Fibroblast of gingiva (primary cell): ENCODE results near the gene CENPX.

Experiments used
- DNase-seq: peaks from one replicate; pipeline ENCODE4 v3.0.0-alpha.2; 2011; ENCODE audit warnings: low read depth

The CENPX gene

DNA sequence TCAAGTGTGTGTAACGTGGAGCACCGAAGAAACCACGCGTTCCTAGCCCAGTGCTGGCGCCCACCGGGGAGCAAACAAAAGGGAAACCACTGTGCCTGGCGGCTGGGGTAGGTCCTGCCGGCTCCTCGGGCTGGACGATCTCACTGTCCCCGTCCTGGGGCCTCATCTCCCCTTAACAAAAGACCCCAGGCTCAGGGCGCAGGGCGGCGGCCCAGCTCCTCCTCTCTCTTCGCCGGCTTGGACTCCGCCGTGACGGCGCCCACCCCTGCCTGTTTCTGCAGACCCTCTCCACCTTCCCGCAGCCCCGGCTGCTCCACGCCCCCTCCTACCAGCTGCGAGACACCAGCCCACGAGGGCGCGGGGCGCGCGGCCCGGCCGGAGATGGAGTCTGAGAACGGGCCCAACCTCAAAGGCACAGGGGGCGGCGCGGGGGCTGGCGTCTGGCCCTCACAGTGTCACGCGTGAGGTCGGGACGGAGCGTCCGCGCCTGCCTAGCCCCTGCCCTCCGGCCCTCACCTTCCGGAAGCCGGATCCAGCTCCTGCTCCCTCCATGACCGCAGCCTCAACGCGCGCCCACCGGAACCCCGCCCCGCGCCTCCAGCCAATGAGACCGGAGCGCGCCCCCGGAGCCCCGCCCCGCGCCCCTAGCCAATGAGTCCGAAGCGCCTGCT lies at the start of gene CENPX:
TSS of gene CENPX (minus strand) at position 569 of the 671 bp plus-strand sequence. CDS start at position 552, 17 bp downstream.
- DNase-seq, result no peak

DNA sequence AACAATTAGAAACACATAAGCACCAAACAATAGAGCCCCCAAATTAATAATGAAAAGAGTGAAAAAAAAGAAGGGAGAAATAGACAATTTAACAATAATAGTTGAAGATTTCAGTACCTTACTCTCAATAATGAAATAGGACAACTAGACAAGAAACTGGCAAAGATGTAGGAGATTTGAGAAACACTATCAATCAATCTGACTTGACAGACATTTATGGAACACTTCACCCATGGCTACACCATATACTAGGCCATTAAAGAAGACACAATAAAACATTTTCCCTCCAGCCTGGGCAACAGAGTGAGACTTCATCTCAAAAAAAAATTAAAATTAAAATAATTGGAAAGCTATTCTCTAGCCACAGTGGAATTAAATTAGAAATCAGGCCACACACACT lies 47.9 kb upstream of the CENPX start:
- no peak for DNase-seq

DNA sequence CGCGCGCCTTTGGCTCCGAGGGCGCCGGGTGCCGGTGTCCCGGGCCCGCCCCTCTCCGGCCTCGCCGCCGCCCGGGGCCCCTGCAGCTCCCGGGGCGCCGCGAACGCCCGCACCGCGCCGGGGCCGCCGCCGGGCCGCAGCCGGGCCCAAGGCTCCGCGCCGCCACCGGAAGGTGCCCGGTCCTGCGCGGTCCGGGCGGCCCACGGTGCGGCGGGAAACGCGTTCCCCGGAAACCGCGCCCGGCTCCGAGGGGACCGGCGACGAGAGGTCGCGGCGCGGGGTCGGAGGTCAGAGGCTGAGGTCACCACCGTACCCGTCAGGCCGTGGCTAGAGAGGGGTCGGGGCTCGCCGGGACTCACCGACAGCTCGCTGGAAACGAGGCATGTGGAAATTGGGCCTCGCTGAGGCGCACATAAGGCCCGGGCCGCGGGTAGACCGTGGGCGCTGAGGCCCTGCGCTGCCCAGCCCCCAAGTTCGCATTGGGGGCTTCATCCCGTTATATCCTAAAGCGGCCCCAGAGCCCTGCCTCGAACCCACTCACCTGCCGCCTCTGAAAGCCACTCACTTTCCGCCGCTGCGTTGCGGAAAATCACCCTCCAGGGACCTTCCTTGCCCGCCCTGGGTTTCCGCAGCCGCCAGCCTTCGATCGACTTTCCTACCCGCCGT lies 43.1 kb upstream of the CENPX start, which contains the start of gene DUS1L:
TSS of gene DUS1L (minus strand) at position 167 of the 666 bp plus-strand sequence. CDS start 745 bp downstream, outside the sequence.
- DNase-seq, result peak; percentile 57

DNA sequence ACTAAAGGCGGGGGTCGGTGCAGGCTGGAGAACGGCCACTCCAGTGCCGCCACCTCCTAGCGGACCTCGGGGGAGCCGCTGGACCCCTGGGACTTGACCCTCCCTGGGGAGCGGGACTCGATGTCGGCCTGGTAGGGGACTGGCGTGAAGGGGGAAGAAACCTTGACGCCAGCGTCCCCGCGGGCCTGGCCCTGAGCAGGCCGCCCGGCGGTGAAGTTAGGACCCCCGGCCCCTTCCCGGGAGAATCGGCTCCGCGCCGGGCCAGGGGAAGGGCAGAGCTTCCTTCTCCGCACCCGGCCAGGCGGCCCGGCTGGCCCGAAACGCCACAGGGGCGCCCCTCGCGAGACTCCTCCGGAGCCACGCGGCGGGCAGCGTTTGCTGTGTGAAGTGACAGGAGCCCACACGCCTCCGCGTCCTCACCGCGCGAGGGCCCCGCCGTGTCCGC lies 42.5 kb upstream of the CENPX start:
- DNase-seq, result no peak

DNA sequence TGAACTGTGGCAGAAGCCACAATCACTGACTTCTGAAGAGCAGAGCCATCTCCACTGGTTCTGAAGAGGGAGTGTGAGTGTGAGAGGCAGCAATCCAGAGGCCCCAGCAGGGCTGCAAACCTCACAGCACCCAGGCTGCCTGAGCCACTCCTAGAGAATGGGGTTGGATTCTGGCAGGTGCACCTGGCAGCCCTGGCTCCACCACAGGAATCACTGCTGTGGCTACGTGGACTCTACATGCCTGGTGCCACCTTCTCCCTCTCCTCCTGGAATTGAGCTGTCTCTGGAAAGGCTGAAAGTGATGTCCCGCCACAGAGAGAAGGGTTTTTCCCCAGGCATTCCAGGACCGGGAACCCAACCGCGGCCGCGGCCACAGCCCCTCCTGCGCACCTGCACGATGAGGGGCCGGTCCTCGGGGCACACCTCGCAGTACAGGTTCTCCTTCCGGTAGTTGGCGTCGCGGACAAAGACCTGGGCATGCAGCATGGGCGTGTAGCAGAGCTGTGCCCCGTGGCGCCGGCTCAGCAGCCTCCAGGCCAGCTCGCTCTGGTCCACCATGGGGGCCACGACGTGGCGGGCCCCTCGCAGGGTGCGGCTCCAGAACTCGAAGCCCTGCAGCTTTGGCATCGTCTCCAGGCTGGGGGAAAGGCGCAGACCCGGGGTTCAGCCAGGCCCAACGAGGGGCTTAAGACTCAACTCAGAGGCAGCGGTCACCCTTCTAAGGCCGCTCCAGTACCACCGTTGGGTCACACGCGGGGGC lies 41.9 kb upstream of the CENPX start:
- no peak for DNase-seq

DNA sequence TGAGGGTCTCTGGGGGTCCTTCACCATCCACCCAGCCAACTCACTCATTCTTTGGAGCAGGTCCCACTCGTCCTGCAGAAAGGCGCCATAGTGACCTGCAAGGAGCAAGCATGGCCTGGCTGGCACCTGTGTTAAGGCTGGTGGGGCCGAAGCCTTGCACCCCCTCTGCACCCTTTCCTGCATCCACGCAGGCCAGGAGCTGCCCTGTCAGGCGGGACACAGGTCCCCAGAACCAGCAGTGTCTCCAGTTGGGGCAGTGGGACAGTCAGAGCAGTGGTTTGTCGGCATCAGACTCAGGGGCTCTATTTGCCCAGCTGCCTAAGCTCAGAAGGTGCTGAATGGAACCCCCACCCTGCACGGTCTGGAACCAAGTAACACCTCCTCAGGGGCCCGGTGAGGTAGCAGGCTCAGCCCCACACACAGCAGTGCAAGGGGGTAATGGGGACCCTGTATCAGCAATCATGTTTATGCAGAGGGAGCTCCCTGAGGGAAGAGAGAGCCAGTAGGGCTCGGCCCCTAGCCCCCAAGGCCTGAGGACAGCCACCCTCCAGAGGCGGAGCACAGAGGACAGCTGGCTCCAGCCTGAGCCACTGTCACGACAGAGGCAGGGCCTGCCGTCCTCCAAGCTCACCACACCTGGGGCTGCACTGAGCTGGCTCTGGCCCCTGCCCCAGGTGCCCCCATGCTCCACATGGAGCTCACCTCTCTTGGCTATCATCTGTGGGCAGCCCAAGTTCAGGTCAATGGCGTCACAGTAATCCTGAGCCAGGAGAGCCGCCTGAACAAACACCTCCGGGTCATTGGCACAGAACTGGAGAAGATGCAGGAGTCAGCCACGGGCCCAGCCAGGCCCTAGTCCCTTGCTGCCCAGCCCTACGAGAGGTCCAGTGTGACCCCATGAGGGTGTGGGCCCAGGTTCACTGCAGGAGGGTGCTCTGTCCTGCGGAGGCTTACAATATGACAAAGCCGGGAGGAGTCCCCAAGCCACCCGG lies 41.0 kb upstream of the CENPX start:
- DNase-seq, result no peak

DNA sequence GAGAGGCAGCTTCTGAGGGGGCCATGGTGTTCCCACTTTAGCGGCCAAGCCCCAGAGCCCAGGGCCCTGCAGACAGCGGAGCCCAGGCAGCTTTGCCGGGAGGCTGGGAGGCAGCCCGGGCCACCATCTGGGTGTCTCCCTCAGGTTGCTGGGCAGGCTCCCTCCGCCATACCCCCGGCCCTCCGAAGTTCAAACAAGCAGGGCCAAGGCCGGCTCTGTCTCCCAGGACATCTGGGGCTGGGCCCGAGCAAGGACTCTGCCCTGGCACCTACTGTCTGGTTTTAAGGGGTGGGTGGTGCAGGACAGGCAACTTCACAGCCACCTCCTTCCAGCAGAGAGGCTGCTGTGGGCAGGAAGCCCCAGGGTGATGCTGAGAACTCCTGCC lies 40.3 kb upstream of the CENPX start:
- DNase-seq, result no peak

- DNase-seq, result no peak
These were observed 39.7 kb upstream of the CENPX start for GRCh38 chr17:82062076-82062983.

- no peak for DNase-seq
These were observed 38.6 kb upstream of the CENPX start for GRCh38 chr17:82061047-82061925.

DNA sequence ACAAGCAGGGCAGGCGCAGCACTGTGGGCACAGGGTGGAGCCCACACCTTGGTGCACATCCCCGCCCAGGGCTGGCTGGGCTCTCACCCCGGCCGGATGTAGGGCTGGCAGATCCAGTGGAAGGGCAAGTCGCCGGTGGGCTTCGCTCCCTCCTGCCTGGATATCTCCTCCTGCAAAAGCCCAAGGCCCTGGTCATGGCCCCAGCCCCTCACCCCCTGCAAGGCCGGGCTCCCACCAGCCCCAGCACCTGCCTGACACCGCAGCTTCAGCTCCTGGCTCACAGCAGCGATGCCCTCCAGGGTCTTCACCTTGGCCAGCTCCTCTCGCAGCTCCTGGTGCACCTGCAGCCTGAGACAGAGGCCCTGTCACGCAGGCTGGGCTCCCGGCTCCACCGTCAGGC lies 37.9 kb upstream of the CENPX start:
- no peak for DNase-seq

- DNase-seq, result no peak
These were observed 37.3 kb upstream of the CENPX start for GRCh38 chr17:82060001-82060380.

DNA sequence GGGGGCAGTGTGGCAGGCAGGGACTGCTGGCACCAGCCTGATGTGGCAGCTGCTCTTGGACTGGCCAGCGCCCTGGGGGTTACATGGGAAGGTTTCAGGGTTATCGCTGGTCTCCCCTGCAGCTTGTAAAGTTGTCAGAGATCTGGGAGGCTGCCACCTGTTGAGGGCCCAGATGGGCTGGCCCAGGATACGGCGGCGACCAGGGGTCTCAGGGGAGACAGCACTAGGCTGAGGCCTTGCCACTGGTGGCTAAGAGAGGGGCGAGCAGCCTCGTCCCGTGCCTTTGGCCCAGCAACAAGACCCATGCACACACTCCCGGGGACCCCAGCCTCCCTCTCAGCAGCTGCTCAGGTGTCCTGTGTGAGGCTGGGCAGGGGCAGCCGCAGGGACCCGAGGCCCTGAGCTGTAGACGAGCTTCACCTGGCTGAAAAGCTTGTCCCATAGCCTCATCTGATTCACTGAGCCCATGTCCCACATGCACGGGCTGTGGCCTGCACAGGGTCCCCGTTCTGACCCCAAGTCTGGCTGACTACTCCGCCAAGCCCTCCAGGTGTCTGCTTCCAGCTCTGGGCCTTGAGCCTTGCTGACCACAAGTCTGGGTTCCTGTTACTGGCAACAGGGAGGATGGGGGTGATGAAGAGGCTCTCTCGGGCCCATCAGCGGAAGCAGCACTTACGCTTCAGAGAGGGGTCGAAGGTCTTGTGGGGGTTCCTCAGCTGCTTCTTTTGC lies 36.8 kb upstream of the CENPX start:
- no peak for DNase-seq

- DNase-seq, result no peak
These were observed 36.2 kb upstream of the CENPX start for GRCh38 chr17:82058855-82059249.

- DNase-seq, result no peak
These were observed 35.7 kb upstream of the CENPX start for GRCh38 chr17:82058230-82058854.

DNA sequence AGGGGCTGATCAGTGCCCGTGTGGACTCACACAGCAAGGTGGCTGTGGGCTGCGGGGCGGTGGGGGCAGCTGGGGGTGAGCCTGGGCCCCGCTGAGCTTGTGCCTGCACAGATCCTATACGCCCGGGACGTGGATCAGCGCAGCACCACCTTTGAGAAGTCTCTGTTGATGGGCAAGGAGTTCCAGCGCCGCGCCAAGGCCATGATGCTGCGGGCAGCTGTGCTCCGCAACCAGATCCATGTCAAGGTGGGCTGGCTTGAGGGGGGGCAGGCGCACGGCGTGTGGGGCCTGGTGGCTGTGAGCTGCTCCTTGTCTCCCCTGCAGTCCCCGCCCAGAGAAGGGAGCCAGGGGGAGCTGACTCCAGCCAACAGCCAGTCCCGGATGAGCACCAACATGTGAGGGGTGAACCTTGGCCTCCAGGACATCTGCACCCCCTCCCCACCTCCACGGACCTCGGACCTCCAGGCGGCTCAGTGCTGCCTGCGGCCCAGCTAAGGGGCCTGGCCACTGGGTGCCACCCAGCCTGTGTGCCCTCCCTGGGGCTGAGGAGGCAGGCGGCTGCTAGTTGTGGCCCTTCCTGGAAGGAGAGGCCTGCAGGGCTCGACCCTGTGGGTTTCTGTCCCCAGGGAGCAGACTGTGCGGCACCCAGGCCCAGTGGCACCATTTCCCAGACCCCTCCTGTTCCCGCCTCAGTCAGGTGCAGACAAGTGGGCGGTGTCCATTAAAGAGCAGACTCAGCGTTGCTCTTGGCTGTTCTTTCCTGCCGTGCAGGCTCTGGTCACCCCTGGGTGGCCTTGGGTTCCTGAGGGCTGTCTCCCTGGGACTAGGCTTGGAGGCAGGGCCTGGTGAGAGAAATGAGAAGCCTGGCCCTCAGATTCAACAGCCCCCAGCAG lies 34.3 kb upstream of the CENPX start:
- DNase-seq, result no peak

GRCh38 chr17:82055965-82056728 lies 33.5 kb upstream of the CENPX start:
- no peak for DNase-seq
